RWPE2 (cell line): ENCODE data around the gene AHNAK.

Experiments
- ATAC-seq: fragments of 200-7000 bp; cut with Tn5 transposase; 3 replicates; pipeline ENCODE4 v1.9.1; 2021; ENCODE audit warnings: low read depth
- DNase-seq: peaks from one replicate; pipeline ENCODE4 v3.0.0-alpha.2; 2020; ENCODE audit warnings: low spot score
- H3K27ac ChIP-seq: fragments of 450-650 bp; 2 replicates; pipeline ENCODE4 v1.5.1; 2017; ENCODE audit warnings: mild to moderate bottlenecking; ENCODE audit not compliant: poor library complexity, severe bottlenecking
- H3K27me3 ChIP-seq: fragments of 250-450 bp; sonication (Bioruptor Pico); 2 replicates; pipeline ENCODE4 v1.5.1; 2021; ENCODE audit warnings: mild to moderate bottlenecking, moderate library complexity; ENCODE audit not compliant: insufficient read depth, poor library complexity, severe bottlenecking
- H3K36me3 ChIP-seq: fragments of 250-450 bp; sonication (Bioruptor Pico); 2 replicates; pipeline ENCODE4 v1.5.1; 2020; ENCODE audit warnings: low read depth, mild to moderate bottlenecking, moderate library complexity
- H3K4me1 ChIP-seq: fragments of 250-450 bp; sonication (Bioruptor Pico); 2 replicates; pipeline ENCODE4 v1.5.1; 2021; ENCODE audit warnings: mild to moderate bottlenecking, moderate library complexity; ENCODE audit not compliant: insufficient read depth, poor library complexity, severe bottlenecking
- H3K4me3 ChIP-seq: fragments of 250-450 bp; sonication (Bioruptor Pico); 2 replicates; pipeline ENCODE4 v1.5.1; 2021; ENCODE audit warnings: mild to moderate bottlenecking, moderate library complexity; ENCODE audit not compliant: severe bottlenecking
- H3K9me3 ChIP-seq: fragments of 250-450 bp; sonication (Bioruptor Pico); 2 replicates; pipeline ENCODE4 v1.5.1; 2021; ENCODE audit warnings: mild to moderate bottlenecking, moderate library complexity; ENCODE audit not compliant: severe bottlenecking
- TF ChIP-seq, protein P1 (sequence below): fragments of 450-650 bp; IDR thresholded peaks from one replicate; pipeline ENCODE4 v1.5.1; 2017; ENCODE audit warnings: mild to moderate bottlenecking, moderate library complexity; ENCODE audit not compliant: poor library complexity, severe bottlenecking

Gene AHNAK

DNA sequence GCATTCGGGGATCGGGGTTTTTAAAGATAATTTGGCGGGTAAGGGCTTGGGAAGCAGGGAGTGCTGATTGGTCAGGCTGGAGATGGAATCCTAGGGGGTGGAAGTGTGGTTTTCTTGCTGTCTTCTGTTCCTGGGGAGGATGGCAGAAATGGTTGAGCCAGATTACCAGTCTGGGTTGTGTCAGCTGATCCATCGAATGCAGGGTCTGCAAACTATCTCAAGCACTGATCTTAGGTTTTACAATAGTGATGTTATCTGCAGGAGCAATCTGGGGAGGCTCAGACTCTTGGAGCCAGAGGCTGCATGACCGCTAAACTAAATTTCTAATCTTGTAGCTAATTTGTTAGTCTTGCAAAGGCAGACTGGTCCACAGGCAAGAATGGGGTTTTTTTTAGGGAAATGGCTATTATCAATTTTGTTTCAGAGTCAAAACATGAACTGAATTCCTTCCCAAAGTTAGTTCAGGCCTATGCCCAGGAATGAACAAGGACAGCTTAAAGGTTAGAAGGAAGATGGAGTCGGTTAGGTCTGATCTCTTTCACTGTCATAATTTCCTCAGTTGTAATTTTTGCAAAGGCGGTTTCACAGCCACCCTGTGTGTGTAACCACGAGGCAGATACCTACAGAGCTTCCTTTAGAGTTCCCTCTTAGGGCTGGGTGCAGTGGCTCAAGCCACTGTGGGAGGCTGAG lies 117.6 kb downstream of the AHNAK start:
- Histone ChIP-seq H3K9me3 (no peaks in the 10 kb centered on the region), H3K27me3 (no peaks in the 10 kb centered on the region), H3K4me3 (no peak overlapping the region), H3K27ac (peak overlapping the region; percentile 84), H3K4me1 (peaks cover 19% of the 10 kb centered on the region), H3K36me3 (no peaks in the 10 kb centered on the region)
- TF ChIP-seq, protein P1, sequence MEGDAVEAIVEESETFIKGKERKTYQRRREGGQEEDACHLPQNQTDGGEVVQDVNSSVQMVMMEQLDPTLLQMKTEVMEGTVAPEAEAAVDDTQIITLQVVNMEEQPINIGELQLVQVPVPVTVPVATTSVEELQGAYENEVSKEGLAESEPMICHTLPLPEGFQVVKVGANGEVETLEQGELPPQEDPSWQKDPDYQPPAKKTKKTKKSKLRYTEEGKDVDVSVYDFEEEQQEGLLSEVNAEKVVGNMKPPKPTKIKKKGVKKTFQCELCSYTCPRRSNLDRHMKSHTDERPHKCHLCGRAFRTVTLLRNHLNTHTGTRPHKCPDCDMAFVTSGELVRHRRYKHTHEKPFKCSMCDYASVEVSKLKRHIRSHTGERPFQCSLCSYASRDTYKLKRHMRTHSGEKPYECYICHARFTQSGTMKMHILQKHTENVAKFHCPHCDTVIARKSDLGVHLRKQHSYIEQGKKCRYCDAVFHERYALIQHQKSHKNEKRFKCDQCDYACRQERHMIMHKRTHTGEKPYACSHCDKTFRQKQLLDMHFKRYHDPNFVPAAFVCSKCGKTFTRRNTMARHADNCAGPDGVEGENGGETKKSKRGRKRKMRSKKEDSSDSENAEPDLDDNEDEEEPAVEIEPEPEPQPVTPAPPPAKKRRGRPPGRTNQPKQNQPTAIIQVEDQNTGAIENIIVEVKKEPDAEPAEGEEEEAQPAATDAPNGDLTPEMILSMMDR = no peak
- DNase-seq (no peak), ATAC-seq (no peak)

DNA sequence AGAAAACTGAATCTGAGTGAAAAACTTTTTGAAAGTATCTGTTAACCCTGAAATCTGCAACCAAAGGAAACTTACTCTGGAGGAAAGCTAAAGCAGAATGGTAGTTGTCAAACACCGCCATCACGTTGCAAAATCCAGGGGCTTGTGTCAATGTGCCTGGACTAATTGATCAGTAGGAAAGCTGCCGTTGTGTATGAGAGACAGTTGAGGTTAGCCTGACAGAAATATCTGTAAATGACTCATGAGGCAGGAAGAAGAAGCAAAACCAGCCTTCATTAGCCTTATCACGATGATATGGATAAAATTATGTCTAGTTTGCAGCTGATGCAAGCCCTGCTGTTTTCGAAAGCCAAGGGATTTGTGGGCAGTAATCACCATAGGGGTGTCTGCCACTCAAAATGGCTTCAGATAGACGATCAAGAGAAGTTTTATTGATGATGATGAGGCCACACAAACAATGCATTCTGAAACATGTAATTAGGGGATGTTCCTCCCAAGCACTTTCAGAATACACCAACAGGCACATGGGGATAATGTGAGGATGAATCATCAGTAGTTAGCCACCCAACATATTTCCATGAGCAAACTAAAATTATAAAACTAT lies 118.9 kb downstream of the AHNAK start:
- Histone ChIP-seq H3K4me3 (no peak overlapping the region), H3K27ac (peak overlapping the region; percentile 84), H3K9me3 (no peaks in the 10 kb centered on the region), H3K4me1 (peaks cover 19% of the 10 kb centered on the region), H3K27me3 (no peaks in the 10 kb centered on the region), H3K36me3 (no peaks in the 10 kb centered on the region)
- no peak for DNase-seq
- TF ChIP-seq, protein P1 = no peak
- ATAC-seq = 0 out of 3 replicates have a peak, but pooled peaks have one; percentile 14

DNA sequence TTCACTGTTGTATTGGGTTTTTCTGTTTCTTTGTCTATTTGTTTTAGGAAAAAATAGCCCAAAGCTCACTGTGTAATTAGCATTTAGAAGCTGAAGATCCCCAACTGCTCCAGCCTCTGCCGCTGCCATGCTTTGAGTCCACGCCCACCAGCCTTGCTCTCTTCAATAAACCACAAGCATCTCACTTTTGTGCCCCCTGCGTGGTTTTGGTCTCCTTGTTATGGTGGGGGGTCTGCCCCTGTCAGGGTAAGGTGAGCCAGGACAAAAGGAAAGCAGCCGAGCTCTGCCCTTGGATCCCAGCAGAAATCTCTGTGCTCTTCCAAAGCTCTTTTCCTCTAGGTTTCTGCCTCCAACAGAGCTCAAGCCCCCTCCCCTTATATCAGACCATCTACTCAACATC lies 123.6 kb downstream of the AHNAK start:
- H3K4me3 ChIP-seq = no peak overlapping the region
- H3K4me1 ChIP-seq = peaks cover 17% of the 10 kb centered on the region
- no peaks in the 10 kb centered on the region for H3K9me3 ChIP-seq
- no peak for ATAC-seq
- TF ChIP-seq, protein P1 = no peak
- no peak overlapping the region for H3K27ac ChIP-seq
- DNase-seq = no peak
- H3K27me3 ChIP-seq = no peaks in the 10 kb centered on the region
- no peaks in the 10 kb centered on the region for H3K36me3 ChIP-seq

DNA sequence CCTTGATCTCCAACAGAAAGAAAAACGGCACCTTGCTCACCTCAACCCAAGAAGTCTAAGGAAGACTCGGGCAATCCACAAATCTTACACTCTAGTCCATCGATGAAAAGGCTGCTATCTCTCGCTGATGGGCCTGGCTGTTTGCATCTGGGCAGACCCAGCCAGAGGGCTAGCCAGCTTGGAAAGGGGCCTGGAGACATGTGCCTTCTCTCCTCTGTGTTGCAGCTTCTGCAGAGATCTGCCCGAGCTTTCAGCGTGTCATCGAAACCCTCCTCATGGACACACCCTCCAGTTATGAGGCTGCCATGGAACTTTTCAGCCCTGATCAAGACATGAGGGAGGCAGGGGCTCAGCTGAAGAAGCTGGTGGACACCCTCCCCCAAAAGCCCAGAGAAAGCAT lies 124.6 kb downstream of the AHNAK start:
- H3K4me1 ChIP-seq = peaks cover 6% of the 10 kb centered on the region
- no peak overlapping the region for H3K27ac ChIP-seq
- no peak for ATAC-seq
- no peaks in the 10 kb centered on the region for H3K27me3 ChIP-seq
- TF ChIP-seq, protein P1 = no peak
- no peak for DNase-seq
- no peak overlapping the region for H3K4me3 ChIP-seq
- H3K9me3 ChIP-seq = no peaks in the 10 kb centered on the region
- no peaks in the 10 kb centered on the region for H3K36me3 ChIP-seq

DNA sequence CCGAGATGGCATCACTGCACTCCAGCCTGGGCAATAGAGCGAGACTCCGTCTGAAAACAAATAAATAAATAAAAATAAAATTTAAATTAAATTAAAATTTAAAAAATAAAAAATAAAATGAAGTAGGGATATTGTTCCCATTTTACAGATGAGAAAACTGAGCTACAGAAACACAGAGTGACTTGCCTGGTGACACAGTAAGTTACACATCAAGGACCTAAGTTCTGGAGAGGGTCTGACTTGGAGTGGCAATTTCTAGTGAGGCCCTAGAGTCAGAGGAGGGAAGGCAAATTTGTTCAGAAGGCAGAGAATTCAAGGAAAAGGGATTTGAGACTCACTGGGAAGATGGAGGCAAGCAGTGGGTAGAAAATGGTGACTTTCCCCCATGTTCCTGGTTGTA lies 125.7 kb downstream of the AHNAK start:
- Histone ChIP-seq H3K27ac (no peak overlapping the region), H3K4me3 (no peak overlapping the region), H3K9me3 (no peaks in the 10 kb centered on the region), H3K27me3 (no peaks in the 10 kb centered on the region), H3K4me1 (no peaks in the 10 kb centered on the region), H3K36me3 (no peaks in the 10 kb centered on the region)
- ATAC-seq (no peak), DNase-seq (no peak)
- TF ChIP-seq, protein P1 = no peak
